ENCODE data around the gene DDX50. TPM values are rescaled to one million over a fixed set of nuclear protein-coding genes. Genes with fewer than 3 reads are reported as not detected.
"Not testable (repeated sequence)": the region's sequence is repeated elsewhere in the genome, so short reads cannot be mapped to it uniquely, and the experiment has no call there.

Gene DDX50
- polyA plus RNA-seq, 10 donors, result 43.4 to 54.5 (median 47.5) TPM

DNA sequence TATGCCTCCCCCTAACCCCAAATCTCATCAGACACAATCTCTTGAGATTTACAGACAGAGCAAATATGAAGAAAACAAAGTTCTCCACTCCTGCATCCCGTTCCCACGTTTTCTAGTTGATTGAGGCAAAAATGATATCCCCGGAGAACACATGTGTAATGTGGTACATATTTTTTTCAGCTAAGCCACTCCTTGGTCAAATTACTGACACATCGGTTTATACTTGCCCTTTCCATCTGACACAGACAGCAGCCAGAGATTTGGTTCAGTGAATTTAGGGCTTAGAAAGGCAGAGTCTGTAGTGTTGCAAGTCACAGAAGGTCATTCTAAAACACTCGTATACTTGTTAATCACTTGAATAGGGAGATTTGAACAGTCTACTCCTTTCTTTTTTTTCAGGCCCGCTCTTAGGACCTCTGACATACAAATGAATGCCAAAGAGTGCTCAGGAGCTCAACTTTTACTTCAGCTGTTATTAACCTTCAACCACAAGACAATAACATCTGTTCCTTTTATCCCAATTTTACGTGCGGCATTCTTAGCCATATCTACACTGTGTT, 1.8 kb upstream of the DDX50 start:
- DNase-seq, result no peak

DNA sequence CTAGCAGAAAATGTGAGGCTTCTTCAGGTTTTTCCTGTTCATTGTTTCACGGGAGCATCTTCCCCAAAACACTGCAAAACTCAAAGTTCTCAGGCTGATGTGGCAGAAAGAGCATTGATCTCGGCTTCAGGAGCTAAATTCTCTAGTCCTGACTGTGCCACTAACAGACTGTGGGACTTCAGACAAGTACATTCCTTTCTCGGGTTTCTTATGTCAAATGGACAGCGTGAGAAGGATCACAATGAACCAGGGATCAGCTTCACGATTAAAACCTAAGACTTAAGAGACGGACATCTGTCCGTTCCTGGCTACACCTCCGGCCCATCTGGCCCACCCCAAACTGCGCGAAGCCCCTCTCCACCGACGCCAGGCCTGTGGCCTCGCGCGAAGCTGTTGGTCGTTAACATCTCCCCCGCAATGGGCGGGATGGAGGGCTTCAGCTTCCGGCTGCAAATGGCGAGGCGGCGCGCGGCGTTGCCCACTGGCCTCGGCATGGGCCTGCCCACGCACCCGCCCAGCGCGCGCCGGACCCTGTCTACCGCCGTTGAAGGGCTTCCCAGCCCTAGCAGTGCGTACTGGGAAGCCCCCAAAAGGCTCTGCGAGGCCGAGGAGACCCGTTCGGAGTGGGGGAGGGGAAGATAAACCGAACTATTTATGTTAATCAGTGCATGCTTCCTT, 549 bp upstream of the DDX50 start:
- no peak for DNase-seq

DNA sequence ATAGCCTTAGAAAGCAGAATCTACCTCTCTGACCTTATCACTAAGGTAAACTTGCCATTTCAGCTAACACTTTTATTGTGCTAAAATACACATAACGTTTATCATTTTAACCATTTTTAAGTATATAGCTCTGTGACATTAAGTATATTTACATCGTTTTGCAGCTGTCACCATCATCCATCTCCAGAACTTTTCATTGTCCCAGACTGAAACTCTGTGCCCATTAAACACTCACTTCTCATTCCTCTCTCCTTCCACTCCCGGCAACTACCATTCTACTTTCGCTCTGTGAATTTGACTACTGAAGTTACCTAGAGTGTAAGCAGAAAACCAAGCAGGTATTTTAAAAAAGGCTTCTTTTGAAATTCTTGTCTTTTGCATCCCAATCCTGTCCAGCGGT, 1.3 kb downstream of the DDX50 start:
- DNase-seq, result no peak

DNA sequence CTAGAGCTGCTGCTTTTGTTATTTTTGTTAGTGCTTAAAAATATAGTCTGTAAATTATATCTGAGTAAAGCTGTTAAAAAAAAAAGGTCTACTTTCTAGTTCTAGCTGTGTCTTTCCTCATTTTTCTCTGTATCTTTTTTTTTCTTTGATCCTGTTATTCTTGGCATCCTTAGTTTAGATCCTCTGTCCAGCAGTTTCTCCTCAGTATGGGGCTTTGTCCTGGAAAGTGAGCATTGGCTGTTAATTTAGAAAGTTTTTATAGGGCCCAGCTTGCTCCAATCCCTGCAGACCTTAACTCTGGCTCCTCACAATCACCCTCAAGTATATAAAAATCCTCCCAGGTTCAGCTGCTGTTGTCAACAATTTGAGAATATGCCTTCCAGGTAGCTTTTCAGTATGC, 23.5 kb downstream of the DDX50 start:
- no peak for DNase-seq

DNA sequence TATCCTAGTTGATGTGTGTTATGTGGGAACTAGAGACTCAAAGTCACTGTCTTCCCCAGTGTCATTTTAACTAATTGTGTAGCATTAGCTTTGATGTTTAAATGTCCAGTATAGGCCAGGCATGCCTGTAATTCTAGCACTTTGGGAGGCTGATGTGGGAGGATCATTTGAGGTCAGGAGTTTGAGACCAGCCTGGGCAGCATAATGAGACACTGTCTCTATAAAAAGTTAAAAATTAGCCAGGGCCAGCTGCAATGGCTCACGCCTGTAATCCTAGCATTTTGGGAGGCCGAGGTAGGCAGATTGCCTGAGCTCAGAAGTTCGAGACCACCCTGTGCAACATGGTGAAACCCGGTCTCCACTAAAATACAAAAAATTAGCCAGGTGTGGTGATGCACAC, 24.4 kb downstream of the DDX50 start:
- no peak for DNase-seq

DNA sequence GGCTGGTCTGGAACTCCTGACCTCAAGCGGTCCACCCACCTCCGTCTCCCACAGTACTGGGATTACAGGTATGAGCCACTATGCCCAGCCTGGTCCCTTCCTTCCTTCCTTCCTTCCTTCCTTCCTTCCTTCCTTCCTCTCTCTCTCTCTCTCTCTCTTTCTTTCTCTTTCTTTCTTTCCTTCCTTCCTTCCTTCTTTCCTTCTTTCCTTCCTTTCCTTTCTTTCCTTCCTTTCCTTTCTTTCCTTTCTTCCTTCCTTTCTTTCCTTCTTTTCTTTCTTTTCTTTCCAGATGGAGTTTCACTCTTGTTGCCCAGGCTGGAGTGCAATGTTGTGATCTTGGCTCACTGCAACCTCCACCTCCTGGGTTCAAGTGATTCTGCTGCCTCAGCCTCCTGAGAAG, 28.0 kb downstream of the DDX50 start:
- not testable (repeated sequence) for DNase-seq

DNA sequence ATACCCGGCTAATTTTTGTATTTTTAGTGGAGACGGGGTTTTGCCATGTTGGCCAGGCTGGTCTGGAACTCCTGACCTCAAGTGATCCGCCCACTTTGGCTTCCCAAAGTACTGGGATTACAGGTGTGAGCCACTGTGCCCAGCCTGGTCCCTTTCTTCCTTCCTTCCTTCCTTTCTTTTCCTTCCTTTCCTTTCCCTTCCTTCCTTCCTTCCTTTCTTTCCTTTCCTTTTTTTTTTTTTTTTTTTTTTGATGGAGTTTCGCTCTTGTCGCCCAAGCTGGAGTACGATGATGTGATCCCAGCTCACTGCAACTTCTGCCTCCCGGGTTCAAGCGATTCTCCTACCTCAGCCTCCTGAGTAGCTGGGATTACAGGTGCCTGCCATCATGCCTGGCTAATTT, 28.8 kb downstream of the DDX50 start:
- DNase-seq, result not testable (repeated sequence)

DNA sequence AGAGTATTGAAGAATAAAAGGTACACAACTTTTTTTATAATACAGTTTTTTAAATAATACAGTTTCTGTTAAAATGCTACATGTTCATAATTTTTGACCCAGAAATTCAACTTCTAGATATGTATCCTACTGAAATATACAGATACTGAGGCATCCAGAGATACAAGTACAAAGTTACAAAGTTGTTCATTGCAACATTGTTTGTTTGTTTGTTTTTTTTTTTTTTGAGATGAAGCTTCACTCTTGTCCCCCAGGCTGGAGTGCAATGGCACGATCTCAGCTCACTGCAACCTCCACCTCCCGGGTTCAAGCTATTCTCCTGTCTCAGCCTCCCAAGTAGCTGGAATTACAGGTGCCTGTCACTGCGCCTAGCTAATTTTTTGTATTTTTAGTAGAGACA, 31.7 kb downstream of the DDX50 start:
- not testable (repeated sequence) for DNase-seq

DNA sequence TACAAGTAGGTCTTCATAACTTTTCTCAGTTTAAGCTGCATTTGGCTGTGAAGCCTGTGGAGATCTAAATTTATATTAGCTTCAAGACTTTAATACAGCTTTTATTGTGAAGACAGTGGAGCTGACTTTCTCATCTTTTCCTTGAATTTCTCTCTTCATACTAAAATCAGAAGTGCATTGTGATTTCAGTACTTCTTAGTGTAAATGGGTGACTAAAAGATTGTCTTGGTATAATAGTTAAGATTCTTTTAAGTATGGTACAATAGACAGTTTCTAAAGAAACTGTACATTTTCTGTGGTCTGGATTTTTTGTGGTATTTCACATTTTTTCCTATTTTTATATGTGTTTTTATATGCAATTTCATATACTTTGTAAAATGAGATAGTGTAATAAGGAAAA, 33.9 kb downstream of the DDX50 start:
- DNase-seq, result no peak

DNA sequence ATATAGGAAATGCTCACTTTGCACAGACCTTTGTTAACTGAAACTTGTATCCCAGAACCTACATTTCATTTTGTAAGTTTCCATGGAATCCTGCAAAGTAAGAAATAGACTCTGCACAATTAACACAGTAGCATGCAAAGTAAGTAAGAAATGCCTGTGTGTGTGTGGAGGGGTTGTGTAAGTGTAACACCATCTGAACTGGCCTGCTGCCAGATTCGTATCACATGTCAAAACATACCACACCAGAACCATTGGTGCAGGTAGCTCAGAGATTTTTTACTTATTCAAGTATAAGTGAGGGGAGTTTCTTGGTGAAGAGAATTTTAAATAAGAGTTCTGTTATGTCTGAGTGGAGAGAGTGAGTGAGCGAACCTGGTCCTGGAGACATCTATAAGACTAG, 37.0 kb downstream of the DDX50 start:
- DNase-seq, result peak in 1 of 3 donors; percentile 2

DNA sequence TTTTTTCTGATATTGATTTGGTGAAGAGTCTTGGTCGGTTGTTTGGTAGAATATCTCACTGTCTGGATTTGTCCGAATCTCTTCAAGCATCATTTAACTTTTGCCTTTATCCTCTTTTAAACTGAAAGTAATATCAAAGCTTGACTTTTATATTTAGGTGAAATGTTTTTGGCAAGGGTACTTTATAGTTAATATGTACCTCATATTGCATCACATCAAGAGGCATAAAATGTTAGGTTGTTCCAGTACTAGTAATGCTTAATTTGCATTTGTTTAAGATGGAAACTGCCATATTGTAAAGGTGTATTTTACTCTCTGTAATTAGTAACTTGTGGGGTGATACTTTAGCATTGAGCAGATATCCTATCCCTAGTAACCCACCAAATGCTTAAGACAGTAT, 37.8 kb downstream of the DDX50 start:
- no peak for DNase-seq

DNA sequence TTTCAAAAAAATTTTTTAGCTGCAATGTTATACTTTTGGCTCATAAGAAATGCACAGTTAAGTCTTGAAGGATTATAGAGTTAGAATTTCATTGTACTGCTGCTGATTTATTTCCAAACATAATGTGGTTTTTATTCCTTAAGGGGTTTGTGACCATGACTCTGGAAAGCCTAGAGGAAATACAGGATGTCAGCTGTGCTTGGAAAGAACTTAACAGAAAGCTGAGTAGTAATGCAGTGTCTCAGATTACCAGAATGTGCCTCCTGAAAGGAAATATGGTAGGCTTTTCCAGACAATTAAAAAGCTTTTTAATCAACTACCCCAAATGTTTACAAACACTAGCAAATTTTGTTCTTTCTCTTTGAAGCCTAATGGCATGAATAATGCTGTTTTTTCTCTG, 39.8 kb downstream of the DDX50 start:
- not testable (repeated sequence) for DNase-seq

DNA sequence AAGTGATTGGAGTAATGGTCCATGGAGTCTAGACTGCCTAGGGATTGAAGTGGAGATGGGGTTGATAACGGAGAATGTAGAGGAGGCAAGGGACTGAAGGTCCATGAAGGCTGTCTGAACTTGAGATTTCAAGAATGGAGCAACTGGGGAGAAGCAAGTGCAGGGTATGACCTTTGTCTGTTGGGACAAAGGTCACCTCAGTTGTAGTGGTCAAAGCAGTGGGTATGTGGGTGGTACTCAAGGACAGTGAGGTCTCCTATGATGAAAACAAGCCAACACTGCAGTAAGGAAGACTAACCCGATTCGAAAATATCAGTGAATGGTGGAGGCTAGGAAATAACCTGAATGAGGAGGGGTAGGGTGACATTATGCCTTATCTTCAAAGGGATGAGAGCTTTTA, 49.5 kb downstream of the DDX50 start:
- DNase-seq, result no peak

DNA sequence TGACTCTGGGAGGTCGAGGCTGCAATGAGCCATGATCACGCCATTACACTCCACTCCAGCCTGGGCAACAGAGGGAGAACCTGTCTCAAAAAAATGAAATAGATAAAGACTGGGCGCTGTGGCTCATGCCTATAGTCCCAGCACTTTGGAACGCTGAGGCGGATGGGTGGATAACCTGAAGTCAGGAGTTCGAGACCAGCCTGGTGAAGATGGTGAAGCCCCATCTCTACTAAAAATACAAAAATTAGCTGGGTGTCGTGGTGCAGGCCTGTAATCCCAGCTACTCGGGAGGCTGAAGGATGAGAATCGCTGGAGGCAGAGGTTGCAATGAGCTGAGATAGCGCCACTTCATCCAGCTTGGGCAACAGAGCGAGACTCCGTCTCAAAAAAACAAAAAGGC, 53.8 kb downstream of the DDX50 start:
- no peak for DNase-seq

DNA sequence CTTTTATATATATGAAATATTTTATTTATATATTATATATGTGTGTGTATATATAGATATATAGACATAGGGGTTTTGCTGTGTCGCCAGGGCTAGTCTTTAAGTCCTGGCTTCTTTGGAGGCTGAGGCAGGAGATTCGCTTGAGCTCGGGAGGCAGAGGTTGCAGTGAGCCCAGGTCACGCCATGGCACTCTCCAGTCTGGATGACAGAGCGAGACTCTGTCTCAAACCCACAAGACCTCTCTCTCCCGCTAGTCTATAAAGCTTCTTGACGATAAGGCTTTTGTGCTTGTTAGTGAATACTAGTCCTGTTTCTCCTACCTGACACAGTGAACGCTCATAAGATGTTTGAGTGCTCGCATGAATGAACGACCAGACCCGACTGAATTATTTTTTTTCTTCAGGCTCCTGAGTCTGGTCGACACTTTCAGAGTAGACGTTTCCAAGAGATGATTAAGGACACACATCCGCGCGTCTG, 54.3 kb downstream of the DDX50 start:
- no peak for DNase-seq

DNA sequence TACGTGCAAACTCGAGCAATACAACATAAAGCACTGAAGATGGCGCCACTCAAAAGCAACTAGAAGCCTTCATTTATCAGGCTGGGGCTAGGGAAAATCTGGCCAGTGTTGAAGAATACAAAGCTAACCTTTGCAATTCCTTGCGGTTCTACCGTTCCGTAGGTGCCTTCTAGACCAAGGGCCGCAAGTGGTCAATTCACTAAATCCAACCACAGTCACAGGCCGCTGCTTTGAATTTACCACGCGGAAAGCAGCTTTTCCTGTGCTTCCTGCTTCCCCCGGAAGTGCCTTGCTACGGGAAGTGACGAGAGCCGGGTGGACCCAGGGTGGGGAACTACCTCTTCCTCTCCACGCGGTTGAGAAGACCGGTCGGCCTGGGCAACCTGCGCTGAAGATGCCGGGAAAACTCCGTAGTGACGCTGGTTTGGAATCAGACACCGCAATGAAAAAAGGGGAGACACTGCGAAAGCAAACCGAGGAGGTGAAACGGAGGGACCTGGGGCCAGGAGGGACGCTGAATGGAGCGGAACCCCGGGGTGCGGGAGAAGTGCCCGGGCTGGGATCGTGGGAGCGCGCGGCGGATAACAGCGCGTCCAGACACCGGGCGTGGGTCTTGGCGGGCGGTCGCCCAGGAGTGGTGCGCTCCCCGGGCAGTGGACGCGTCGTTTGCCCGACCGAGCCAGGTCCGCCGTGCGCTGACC, 54.9 kb downstream of the DDX50 start, which contains the start of gene DDX21:
TSS of gene DDX21 (plus strand) at position 339 of the 701 bp plus-strand sequence. CDS start at position 395, 56 bp downstream.
- DNase-seq, result peak; percentile 91 to 97 (median 93)

DNA sequence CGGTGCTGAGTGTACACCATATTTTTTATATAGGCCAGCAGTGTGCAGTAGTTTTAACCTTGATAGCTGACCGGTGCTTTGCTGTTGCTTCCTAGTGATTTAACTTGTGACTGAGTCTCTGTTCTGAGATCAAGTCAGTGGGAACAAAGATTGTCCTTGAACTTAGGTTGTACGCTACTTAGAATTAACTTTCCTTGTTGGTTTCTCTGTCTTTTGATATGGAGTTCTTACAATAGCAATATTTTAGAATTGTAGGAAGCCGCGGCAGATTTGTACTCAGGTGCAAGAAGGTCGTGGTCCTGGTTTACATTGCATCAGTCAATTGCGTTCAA, 56.1 kb downstream of the DDX50 start:
- no peak for DNase-seq

DNA sequence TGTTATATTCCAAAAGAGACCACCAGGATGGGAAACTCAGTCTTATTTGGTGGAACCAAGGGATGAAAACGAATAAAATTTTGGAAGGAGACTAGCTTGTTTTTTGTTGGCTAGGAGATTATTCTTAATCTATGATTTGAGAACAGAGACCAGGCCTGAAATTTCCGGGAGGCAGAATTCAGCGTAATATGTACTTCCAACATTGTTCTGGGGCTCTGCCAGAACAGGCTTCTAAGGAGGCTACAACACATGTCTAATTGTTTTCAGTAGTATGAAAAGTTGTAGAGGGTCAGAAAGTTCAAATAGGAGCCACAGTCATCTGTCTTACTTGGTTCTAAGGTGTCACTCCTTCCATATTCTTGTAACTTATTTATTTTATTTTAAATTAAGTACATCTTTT, 56.5 kb downstream of the DDX50 start:
- DNase-seq, result peak in 1 of 3 donors; percentile 9

DNA sequence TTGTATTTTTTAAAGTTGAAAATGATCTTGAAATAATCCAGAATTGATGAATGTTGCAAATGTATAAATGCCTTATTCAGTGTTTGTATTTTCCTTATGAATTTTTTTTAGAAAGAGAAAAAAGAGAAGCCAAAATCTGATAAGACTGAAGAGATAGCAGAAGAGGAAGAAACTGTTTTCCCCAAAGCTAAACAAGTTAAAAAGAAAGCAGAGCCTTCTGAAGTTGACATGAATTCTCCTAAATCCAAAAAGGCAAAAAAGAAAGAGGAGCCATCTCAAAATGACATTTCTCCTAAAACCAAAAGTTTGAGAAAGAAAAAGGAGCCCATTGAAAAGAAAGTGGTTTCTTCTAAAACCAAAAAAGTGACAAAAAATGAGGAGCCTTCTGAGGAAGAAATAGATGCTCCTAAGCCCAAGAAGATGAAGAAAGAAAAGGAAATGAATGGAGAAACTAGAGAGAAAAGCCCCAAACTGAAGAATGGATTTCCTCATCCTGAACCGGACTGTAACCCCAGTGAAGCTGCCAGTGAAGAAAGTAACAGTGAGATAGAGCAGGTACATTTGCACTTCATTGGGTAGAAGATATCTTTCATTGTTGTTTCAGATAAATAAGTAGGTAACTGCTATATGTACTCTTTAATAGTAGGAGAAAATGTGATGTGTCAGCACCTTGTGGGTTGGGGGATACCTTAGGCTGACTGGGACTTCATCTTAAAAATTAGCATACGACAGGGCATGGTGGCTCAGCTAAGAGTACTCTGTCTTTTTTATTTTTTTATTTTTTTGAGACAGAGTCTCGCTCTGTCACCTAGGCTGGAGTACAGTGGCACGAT, 58.8 kb downstream of the DDX50 start:
- DNase-seq, result no peak

DNA sequence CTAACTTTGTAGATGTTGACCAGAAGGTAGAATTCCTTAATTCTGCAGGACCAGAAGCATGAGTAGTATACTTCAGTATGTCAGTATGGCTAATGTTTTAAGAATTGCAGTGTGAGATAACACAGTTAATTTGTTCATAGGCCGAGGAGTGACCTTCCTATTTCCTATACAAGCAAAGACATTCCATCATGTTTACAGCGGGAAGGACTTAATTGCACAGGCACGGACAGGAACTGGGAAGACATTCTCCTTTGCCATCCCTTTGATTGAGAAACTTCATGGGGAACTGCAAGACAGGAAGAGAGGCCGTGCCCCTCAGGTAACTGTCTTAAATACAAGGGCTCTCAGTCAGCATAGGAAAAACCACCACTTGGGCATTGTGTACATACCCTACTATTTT, 62.0 kb downstream of the DDX50 start:
- no peak for DNase-seq

DNA sequence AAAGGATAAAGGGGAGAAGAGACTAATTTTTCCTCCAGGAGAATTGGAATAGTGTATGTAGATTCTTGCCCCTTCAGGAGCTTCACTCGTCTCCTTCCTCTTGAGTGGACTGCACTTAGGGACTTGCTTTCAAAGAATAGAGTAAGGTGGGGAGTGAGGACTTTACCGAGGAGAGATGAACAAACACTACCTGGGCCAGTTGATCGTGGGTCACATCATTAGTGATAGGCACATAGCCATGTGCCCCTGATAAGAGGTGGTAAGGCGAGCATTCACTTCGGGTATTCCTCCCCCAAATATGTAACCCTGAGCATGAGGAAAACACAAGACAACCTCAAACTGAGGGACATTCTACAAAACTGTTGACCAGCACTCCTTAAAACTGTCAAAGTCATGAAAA, 72.9 kb downstream of the DDX50 start:
- DNase-seq, result no peak

DNA sequence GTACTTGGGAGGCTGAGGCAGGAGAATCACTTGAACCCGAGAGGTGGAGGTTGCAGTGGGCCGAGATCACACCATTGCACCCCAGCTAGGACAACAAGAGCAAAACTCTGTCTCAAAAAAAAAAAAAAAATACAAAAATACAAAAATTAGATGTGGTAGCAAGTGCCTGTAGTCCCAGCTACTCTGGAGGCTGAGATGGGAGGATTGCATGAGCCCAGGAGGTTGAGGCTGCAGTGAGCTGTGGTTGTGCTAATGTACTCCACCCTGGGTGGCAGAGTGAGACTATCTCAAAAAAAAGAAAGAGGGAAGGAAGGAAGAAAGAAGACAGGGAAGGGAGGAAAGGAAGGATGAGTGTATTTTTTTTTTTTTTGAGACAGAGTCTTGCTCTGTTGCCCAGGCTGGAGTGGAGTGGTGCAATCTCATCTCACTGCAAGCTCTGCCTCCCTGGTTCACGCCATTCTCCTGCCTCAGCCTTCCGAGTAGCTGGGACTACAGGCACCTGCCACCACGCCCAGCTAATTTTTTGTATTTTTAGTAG, 74.9 kb downstream of the DDX50 start:
- DNase-seq, result not testable (repeated sequence)
